Adipose tissue (tissue), 3 donors: ENCODE results near the gene KIAA0232. TPM values are rescaled to one million over a fixed set of nuclear protein-coding genes. Genes with fewer than 3 reads are reported as not detected.
"Not testable (repeated sequence)": the region's sequence is repeated elsewhere in the genome, so short reads cannot be mapped to it uniquely, and the experiment has no call there.

Experiments
- H3K27ac ChIP-seq: one replicate; pipeline ENCODE4 v1.5.1; 2013; ENCODE audit warnings: low read depth, low read length
- WGBS, 3 donors: extraction: QIAGEN DNeasy Blood & Tissue Kit; methylation state at CpG; one replicate each; pipeline ENCODE4 v1.1.7; 2013; 5-methylcytosine and 5-hydroxymethylcytosine counted together
- polyA plus RNA-seq, 3 donors: library from polyadenylated mRNA; stranded (reverse); fragments of 200-250 nt; gene quantifications; one replicate each; pipeline ENCODE4 v1.2.3, GENCODE V29; 2013
- donor health status: healthy with polysubstance abuse.
- donor health status: Bipolar disorder and iron deficiency.
- donor health status: healthy.

KIAA0232 gene
- polyA plus RNA-seq, 3 donors = 3.8 to 9.8 (median 6.7) TPM

- H3K27ac ChIP-seq = no peak overlapping the region
- 89 to 97% (median 89%) methylated on average over 9 of the region's 9 CpGs for WGBS, 3 donors
Observed at GRCh38 chr4:6753891-6754290, 28.6 kb upstream of the KIAA0232 start.

GRCh38 chr4:6754481-6755087 is 27.9 kb upstream of the KIAA0232 start:
- no peak overlapping the region for H3K27ac ChIP-seq
- WGBS, 3 donors = 93 to 96% (median 96%) methylated on average over 3 of the region's 3 CpGs

- 64 to 85% (median 78%) methylated on average over 5 of the region's 5 CpGs for WGBS, 3 donors
- no peak overlapping the region for H3K27ac ChIP-seq
Observed at GRCh38 chr4:6755088-6755753, 27.3 kb upstream of the KIAA0232 start.

- H3K27ac ChIP-seq = not testable (repeated sequence)
- 71 to 78% (median 77%) methylated on average over 2 of the region's 6 CpGs for WGBS, 3 donors
Observed at GRCh38 chr4:6756345-6756744, 26.2 kb upstream of the KIAA0232 start.

- no peak overlapping the region for H3K27ac ChIP-seq
- WGBS, 3 donors = 70 to 80% (median 80%) methylated on average over 4 of the region's 4 CpGs
Observed at GRCh38 chr4:6758728-6759127, 23.8 kb upstream of the KIAA0232 start.

GRCh38 chr4:6760865-6761264 is 21.7 kb upstream of the KIAA0232 start:
- no peak overlapping the region for H3K27ac ChIP-seq
- 93 to 96% (median 95%) methylated on average over 9 of the region's 9 CpGs for WGBS, 3 donors

- 76 to 80% (median 77%) methylated on average over 32 to 35 of the region's 35 CpGs for WGBS, 3 donors
- H3K27ac ChIP-seq = no peak overlapping the region
Observed at GRCh38 chr4:6761649-6762615, 20.6 kb upstream of the KIAA0232 start.

GRCh38 chr4:6763330-6763851 is 19.1 kb upstream of the KIAA0232 start:
- no peak overlapping the region for H3K27ac ChIP-seq
- WGBS, 3 donors = 78 to 83% (median 81%) methylated on average over 16 of the region's 16 CpGs

- no peak overlapping the region for H3K27ac ChIP-seq
- WGBS, 3 donors = 74 to 85% (median 83%) methylated on average over 11 of the region's 11 CpGs
Observed at GRCh38 chr4:6764976-6765620, 17.4 kb upstream of the KIAA0232 start.

- WGBS, 3 donors = 90 to 100% (median 92%) methylated on average over 2 of the region's 2 CpGs
Observed at GRCh38 chr4:6765703-6766102, 16.8 kb upstream of the KIAA0232 start.

GRCh38 chr4:6767386-6767747 is 15.2 kb upstream of the KIAA0232 start:
- 45 to 79% (median 67%) methylated on average over 6 of the region's 6 CpGs for WGBS, 3 donors
- no peak overlapping the region for H3K27ac ChIP-seq

More at GRCh38 chr4:6765703-6766102, 16.8 kb upstream of the KIAA0232 start:
- H3K27ac ChIP-seq = no peak overlapping the region

GRCh38 chr4:6767748-6768538 is 14.6 kb upstream of the KIAA0232 start:
- 61 to 74% (median 70%) methylated on average over 22 of the region's 22 CpGs for WGBS, 3 donors
- no peak overlapping the region for H3K27ac ChIP-seq

GRCh38 chr4:6768539-6768905 is 14.0 kb upstream of the KIAA0232 start:
- WGBS, 3 donors = 29 to 78% (median 33%) methylated on average over 4 of the region's 4 CpGs
- H3K27ac ChIP-seq = no peak overlapping the region

GRCh38 chr4:6769233-6769988 is 13.1 kb upstream of the KIAA0232 start:
- 85 to 92% (median 90%) methylated on average over 11 of the region's 11 CpGs for WGBS, 3 donors
- H3K27ac ChIP-seq = no peak overlapping the region

- 78 to 92% (median 87%) methylated on average over 7 of the region's 7 CpGs for WGBS, 3 donors
- no peak overlapping the region for H3K27ac ChIP-seq
Observed at GRCh38 chr4:6769989-6770420, 12.5 kb upstream of the KIAA0232 start.

- H3K27ac ChIP-seq = no peak overlapping the region
- 88 to 94% (median 94%) methylated on average over 7 of the region's 7 CpGs for WGBS, 3 donors
Observed at GRCh38 chr4:6770581-6771228, 11.8 kb upstream of the KIAA0232 start.
